ENCODE results near the gene SMPDL3A. TPM values are rescaled to one million over a fixed set of nuclear protein-coding genes. Genes with fewer than 3 reads are reported as not detected.
A peak's percentile ranks its signal among the peaks of the same experiment; 100 is the strongest.
"Not testable (repeated sequence)": the region's sequence is repeated elsewhere in the genome, so short reads cannot be mapped to it uniquely, and the experiment has no call there.

Gene SMPDL3A
- total RNA-seq, 1 experiment from 2014 or later: 0.59 TPM

DNA sequence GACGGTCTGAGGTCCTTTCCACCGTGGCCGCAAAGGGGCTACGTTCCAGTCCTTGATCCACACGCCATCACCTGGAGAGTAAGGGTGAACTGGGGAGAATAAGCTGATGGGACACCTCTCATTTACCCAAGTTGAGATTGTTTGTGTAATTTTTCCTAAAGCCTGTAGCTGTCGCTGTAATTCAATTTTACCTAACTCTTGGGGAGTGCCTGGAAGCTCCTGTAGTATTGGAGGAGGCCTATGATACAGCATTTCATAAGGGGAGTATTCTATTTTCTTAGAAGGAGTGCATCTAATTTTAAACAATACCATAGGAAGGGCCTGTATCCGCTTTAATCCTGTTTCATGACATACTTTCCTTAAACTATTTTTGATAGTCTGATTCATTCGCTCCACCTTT, 44.8 kb upstream of the SMPDL3A start:
- H3K4me1 ChIP-seq (ENCODE audit: insufficient read depth, low read length); H3K56ac ChIP-seq (ENCODE audit: insufficient read length, low read depth, low read length); DNase-seq; H4K91ac ChIP-seq (ENCODE audit: insufficient read length, low read depth, low read length); H3K9ac ChIP-seq (ENCODE audit: extremely low read depth, insufficient read length, low read length); H2BK20ac ChIP-seq (ENCODE audit: low read depth, low read length, poor library complexity, severe bottlenecking); H3K27ac ChIP-seq (ENCODE audit: insufficient read length, low read depth, low read length); H2BK15ac ChIP-seq (ENCODE audit: low read depth, low read length); H3K79me2 ChIP-seq (ENCODE audit: insufficient read depth, low read length); H3T11ph ChIP-seq (ENCODE audit: low read length); H2AK5ac ChIP-seq (ENCODE audit: insufficient read length, low read length); H3K23ac ChIP-seq (ENCODE audit: insufficient read length, low read depth, low read length); H3K23me2 ChIP-seq (ENCODE audit: insufficient read length, low read depth, low read length, poor library complexity, severe bottlenecking); H2BK12ac ChIP-seq (ENCODE audit: insufficient read length, low read depth, low read length); H2BK120ac ChIP-seq (ENCODE audit: low read depth, low read length, poor library complexity, severe bottlenecking); H3K27me3 Mint-ChIP-seq (ENCODE audit: low read depth); H3K27ac Mint-ChIP-seq; H3K27me3 ChIP-seq (ENCODE audit: insufficient read depth, low read length); H3K9me3 ChIP-seq (ENCODE audit: control insufficient read depth, low read depth, low read length); H2BK5ac ChIP-seq (ENCODE audit: insufficient read length, low read length); H4K8ac ChIP-seq (replicated peaks; ENCODE audit: insufficient read length, low read depth, low read length); H3K4me3 Mint-ChIP-seq; H3K18ac ChIP-seq (ENCODE audit: insufficient read length, low read depth, low read length); H3K79me1 ChIP-seq (ENCODE audit: insufficient read depth, low read depth, low read length, poor library complexity, severe bottlenecking); H2AFZ ChIP-seq (ENCODE audit: low read length); H3K4ac ChIP-seq (ENCODE audit: low read depth, low read length); H4K5ac ChIP-seq (ENCODE audit: insufficient read length, low read depth, low read length); H4K20me1 ChIP-seq (ENCODE audit: control insufficient read depth, insufficient read depth, insufficient read length); H3K4me1 Mint-ChIP-seq; H3K14ac ChIP-seq (ENCODE audit: insufficient read depth, low read length); H3K4me2 ChIP-seq (ENCODE audit: insufficient read depth, insufficient read length, low read length): not testable (repeated sequence)
- TF ChIP-seq, protein P1, sequence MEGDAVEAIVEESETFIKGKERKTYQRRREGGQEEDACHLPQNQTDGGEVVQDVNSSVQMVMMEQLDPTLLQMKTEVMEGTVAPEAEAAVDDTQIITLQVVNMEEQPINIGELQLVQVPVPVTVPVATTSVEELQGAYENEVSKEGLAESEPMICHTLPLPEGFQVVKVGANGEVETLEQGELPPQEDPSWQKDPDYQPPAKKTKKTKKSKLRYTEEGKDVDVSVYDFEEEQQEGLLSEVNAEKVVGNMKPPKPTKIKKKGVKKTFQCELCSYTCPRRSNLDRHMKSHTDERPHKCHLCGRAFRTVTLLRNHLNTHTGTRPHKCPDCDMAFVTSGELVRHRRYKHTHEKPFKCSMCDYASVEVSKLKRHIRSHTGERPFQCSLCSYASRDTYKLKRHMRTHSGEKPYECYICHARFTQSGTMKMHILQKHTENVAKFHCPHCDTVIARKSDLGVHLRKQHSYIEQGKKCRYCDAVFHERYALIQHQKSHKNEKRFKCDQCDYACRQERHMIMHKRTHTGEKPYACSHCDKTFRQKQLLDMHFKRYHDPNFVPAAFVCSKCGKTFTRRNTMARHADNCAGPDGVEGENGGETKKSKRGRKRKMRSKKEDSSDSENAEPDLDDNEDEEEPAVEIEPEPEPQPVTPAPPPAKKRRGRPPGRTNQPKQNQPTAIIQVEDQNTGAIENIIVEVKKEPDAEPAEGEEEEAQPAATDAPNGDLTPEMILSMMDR (conservative IDR thresholded peaks at IDR 0.05): peak; percentile 51; the same call in 2 of the 3 replicates
- no CpG with 5 or more reads among the region's 8 CpGs for WGBS (ENCODE audit: extremely low coverage, insufficient read length, low lambda C conversion rate)
- Mint-ChIP-seq H3K36me3 (ENCODE audit: insufficient read depth in 1 of 3, low read depth in 3 of 3) (peaks cover 5 to 10% (median 9%) of the 10 kb centered on the region in 3 experiments), H3K9me3 (peaks cover 12 to 21% of the 10 kb centered on the region in 2 experiments)

DNA sequence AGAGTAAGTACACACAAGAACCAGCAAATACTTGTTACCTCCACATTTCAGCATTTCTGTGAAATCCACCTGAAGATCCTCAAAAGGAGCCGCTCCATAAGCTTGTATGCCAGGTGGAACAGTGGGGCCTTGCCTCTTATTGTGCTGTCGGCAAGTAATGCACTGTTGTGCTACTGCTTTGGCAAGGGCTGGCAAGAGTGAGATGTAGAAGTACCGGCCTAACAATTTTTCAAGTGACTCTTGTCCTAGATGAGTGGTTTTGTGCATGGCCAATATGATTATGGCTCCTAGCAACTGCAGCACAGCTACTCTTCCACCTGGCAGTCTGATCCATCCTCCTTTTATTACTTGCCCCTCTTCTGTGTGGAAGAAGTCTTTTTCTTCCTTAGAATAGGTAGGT, 44.2 kb upstream of the SMPDL3A start:
- not testable (repeated sequence) for H3K23ac ChIP-seq (ENCODE audit: insufficient read length, low read depth, low read length); H4K91ac ChIP-seq (ENCODE audit: insufficient read length, low read depth, low read length); H3K4me2 ChIP-seq (ENCODE audit: insufficient read depth, insufficient read length, low read length); H3T11ph ChIP-seq (ENCODE audit: low read length); H4K5ac ChIP-seq (ENCODE audit: insufficient read length, low read depth, low read length); H2AFZ ChIP-seq (ENCODE audit: low read length); H2AK5ac ChIP-seq (ENCODE audit: insufficient read length, low read length); H3K27me3 ChIP-seq (ENCODE audit: insufficient read depth, low read length); H2BK5ac ChIP-seq (ENCODE audit: insufficient read length, low read length); H3K79me1 ChIP-seq (ENCODE audit: insufficient read depth, low read depth, low read length, poor library complexity, severe bottlenecking); H3K4ac ChIP-seq (ENCODE audit: low read depth, low read length); H3K4me1 Mint-ChIP-seq; H2BK12ac ChIP-seq (ENCODE audit: insufficient read length, low read depth, low read length); H3K23me2 ChIP-seq (ENCODE audit: insufficient read length, low read depth, low read length, poor library complexity, severe bottlenecking); H3K79me2 ChIP-seq (ENCODE audit: insufficient read depth, low read length); H3K9ac ChIP-seq (ENCODE audit: extremely low read depth, insufficient read length, low read length); H4K8ac ChIP-seq (replicated peaks; ENCODE audit: insufficient read length, low read depth, low read length); H3K9me3 ChIP-seq (ENCODE audit: control insufficient read depth, low read depth, low read length); H3K27ac ChIP-seq (ENCODE audit: insufficient read length, low read depth, low read length); H3K18ac ChIP-seq (ENCODE audit: insufficient read length, low read depth, low read length); H2BK120ac ChIP-seq (ENCODE audit: low read depth, low read length, poor library complexity, severe bottlenecking); H3K56ac ChIP-seq (ENCODE audit: insufficient read length, low read depth, low read length); H2BK15ac ChIP-seq (ENCODE audit: low read depth, low read length); H2BK20ac ChIP-seq (ENCODE audit: low read depth, low read length, poor library complexity, severe bottlenecking); DNase-seq; H4K20me1 ChIP-seq (ENCODE audit: control insufficient read depth, insufficient read depth, insufficient read length); H3K4me1 ChIP-seq (ENCODE audit: insufficient read depth, low read length); H3K14ac ChIP-seq (ENCODE audit: insufficient read depth, low read length); H3K27me3 Mint-ChIP-seq (ENCODE audit: low read depth); H3K4me3 Mint-ChIP-seq
- WGBS (ENCODE audit: extremely low coverage, insufficient read length, low lambda C conversion rate): no CpG with 5 or more reads among the region's 3 CpGs
- Mint-ChIP-seq H3K36me3 (ENCODE audit: insufficient read depth in 1 of 3, low read depth in 3 of 3) (peaks cover 5 to 16% (median 10%) of the 10 kb centered on the region in 3 experiments), H3K27ac (peak overlapping the region in 1 of 3 experiments; percentile 59; a peak in 1 of 7 replicates), H3K9me3 (peaks cover 15 to 24% of the 10 kb centered on the region in 2 experiments)
